ENCODE measurements around the gene APBA2. TPM values are rescaled to one million over a fixed set of nuclear protein-coding genes. Genes with fewer than 3 reads are reported as not detected.

APBA2 gene
- total RNA-seq, 1 experiment from 2014 or later: 0.31 TPM

GRCh38 chr15:29014493-29014892, 128.7 kb downstream of the APBA2 start:
- H3K9me3 ChIP-seq (ENCODE audit: control insufficient read depth, insufficient read depth, low read depth, low read length): no peaks in the 10 kb centered on the region
- ATAC-seq: no peak
- POLR2A ChIA-PET: no interaction called here
- CTCF ChIA-PET: no interaction called here
- DNase-seq (ENCODE audit: low read depth, low spot score): no peak
- no peaks in the 10 kb centered on the region for H3K36me3 ChIP-seq (ENCODE audit: control insufficient read depth, insufficient read depth, low read length)
- TF ChIP-seq POLR2AphosphoS5 (IDR thresholded peaks at IDR 0.05; ENCODE audit: low read depth, low read length) (no peak), TCF7L2 (IDR thresholded peaks at IDR 0.05; ENCODE audit: low read depth, low read length) (no peak), SIN3A (IDR thresholded peaks at IDR 0.05; ENCODE audit: borderline replicate concordance, insufficient read depth, low read depth, low read length) (no peak), REST (IDR thresholded peaks at IDR 0.05; ENCODE audit: insufficient read depth in 1 of 2, low read depth in 2 of 2, low read length in 1 of 2) (no peak)
- no TSS peak for BruUV-seq (replicated peaks)
- in situ Hi-C loops (cut with HindIII; ENCODE audit: low pct_unique_long_range_greater_than_20kb, low sequenced_read_pairs) (no loop called here), intact Hi-C loops (cut with micrococcal nuclease; ENCODE audit: unreplicated experiment) (no loop called here)
- no peaks in the 10 kb centered on the region; the same call in 1 of the 2 replicates for H3K27me3 ChIP-seq (ENCODE audit: control insufficient read depth, insufficient read depth, low read length)
- no peaks in the 10 kb centered on the region for H3K4me1 ChIP-seq (ENCODE audit: control insufficient read depth, insufficient read depth, low read length)
- H3K27ac ChIP-seq (ENCODE audit: low read length): no peak overlapping the region
- no peak overlapping the region for H3K4me3 ChIP-seq (ENCODE audit: low read depth in 2 of 2, low read length in 2 of 2)

GRCh38 chr15:29016518-29016917, 130.7 kb downstream of the APBA2 start:
- no peak overlapping the region for H3K4me3 ChIP-seq (ENCODE audit: low read depth in 2 of 2, low read length in 2 of 2)
- H3K27ac ChIP-seq (ENCODE audit: low read length): no peak overlapping the region
- no peak for TF ChIP-seq CTCF (IDR thresholded peaks at IDR 0.05)
- no peak for TF ChIP-seq TCF7L2 (IDR thresholded peaks at IDR 0.05; ENCODE audit: low read depth, low read length)
- no peak for TF ChIP-seq REST (IDR thresholded peaks at IDR 0.05; ENCODE audit: insufficient read depth in 1 of 2, low read depth in 2 of 2, low read length in 1 of 2)
- no peaks in the 10 kb centered on the region for H3K36me3 ChIP-seq (ENCODE audit: control insufficient read depth, insufficient read depth, low read length)
- POLR2A ChIA-PET: no interaction called here
- H3K4me1 ChIP-seq (ENCODE audit: control insufficient read depth, insufficient read depth, low read length): no peaks in the 10 kb centered on the region
- in situ Hi-C loops (cut with HindIII; ENCODE audit: low pct_unique_long_range_greater_than_20kb, low sequenced_read_pairs) (no loop called here), intact Hi-C loops (cut with micrococcal nuclease; ENCODE audit: unreplicated experiment) (no loop called here)
- no peak for ATAC-seq
- CTCF ChIA-PET: interaction anchor here (0.6 kb wide), 1 partner anchor 22 kb away, joined by 3 read pairs; no protein-coding TSS in a partner anchor
- peaks cover 4% of the 10 kb centered on the region; the same call in 1 of the 2 replicates for H3K27me3 ChIP-seq (ENCODE audit: control insufficient read depth, insufficient read depth, low read length)
- no peak for DNase-seq (ENCODE audit: low read depth, low spot score)
- BruUV-seq (replicated peaks): no TSS peak
- H3K9me3 ChIP-seq (ENCODE audit: control insufficient read depth, insufficient read depth, low read depth, low read length): no peaks in the 10 kb centered on the region
